Measurements from ENCODE around the gene PCOLCE2. TPM values are rescaled to one million over a fixed set of nuclear protein-coding genes. Genes with fewer than 3 reads are reported as not detected.

The PCOLCE2 gene
- 0.38 and 1.1 TPM in 2 replicates for total RNA-seq

GRCh38 chr3:142888481-142889211 lies at the start of gene PCOLCE2:
TSS of gene PCOLCE2 (minus strand) at chr3:142889083. CDS start at chr3:142888896, 187 bp downstream.
- H3K36me3 ChIP-seq (ENCODE audit: control insufficient read depth, insufficient read depth, low read length) = no peaks in the 10 kb centered on the region
- peaks cover 7% of the 10 kb centered on the region for H3K27me3 ChIP-seq (ENCODE audit: control insufficient read depth, insufficient read depth, low read length)
- TF ChIP-seq CTCF (IDR thresholded peaks at IDR 0.05; ENCODE audit: insufficient read depth, low read length, severe bottlenecking) = no peak
- FAIRE-seq = no peak
- no peak for DNase-seq (ENCODE audit: low read depth)
- peak within 1 kb of the TSS; percentile 38 for H3K4me3 ChIP-seq (ENCODE audit: low read depth, low read length)

GRCh38 chr3:142935963-142936362 lies 47.1 kb upstream of the PCOLCE2 start:
- TF ChIP-seq CTCF (IDR thresholded peaks at IDR 0.05; ENCODE audit: insufficient read depth, low read length, severe bottlenecking) = no peak
- H3K36me3 ChIP-seq (ENCODE audit: control insufficient read depth, insufficient read depth, low read length) = no peaks in the 10 kb centered on the region
- DNase-seq (ENCODE audit: low read depth) (no peak), FAIRE-seq (peak; percentile 68)
- no peaks in the 10 kb centered on the region for H3K27me3 ChIP-seq (ENCODE audit: control insufficient read depth, insufficient read depth, low read length)
- no peak overlapping the region for H3K4me3 ChIP-seq (ENCODE audit: low read depth, low read length)

GRCh38 chr3:142934887-142935269 lies 46.0 kb upstream of the PCOLCE2 start:
- no peaks in the 10 kb centered on the region for H3K27me3 ChIP-seq (ENCODE audit: control insufficient read depth, insufficient read depth, low read length)
- FAIRE-seq (no peak), DNase-seq (ENCODE audit: low read depth) (no peak)
- H3K4me3 ChIP-seq (ENCODE audit: low read depth, low read length) = no peak overlapping the region
- no peaks in the 10 kb centered on the region for H3K36me3 ChIP-seq (ENCODE audit: control insufficient read depth, insufficient read depth, low read length)
- no peak for TF ChIP-seq CTCF (IDR thresholded peaks at IDR 0.05; ENCODE audit: insufficient read depth, low read length, severe bottlenecking)

- no peaks in the 10 kb centered on the region for H3K36me3 ChIP-seq (ENCODE audit: control insufficient read depth, insufficient read depth, low read length)
- H3K4me3 ChIP-seq (ENCODE audit: low read depth, low read length) = no peak overlapping the region
- FAIRE-seq (no peak), DNase-seq (ENCODE audit: low read depth) (no peak)
- no peaks in the 10 kb centered on the region for H3K27me3 ChIP-seq (ENCODE audit: control insufficient read depth, insufficient read depth, low read length)
- TF ChIP-seq CTCF (IDR thresholded peaks at IDR 0.05; ENCODE audit: insufficient read depth, low read length, severe bottlenecking) = no peak
Measured at GRCh38 chr3:142934128-142934886, 45.4 kb upstream of the PCOLCE2 start.

- DNase-seq (ENCODE audit: low read depth) = peak; percentile 52
- no peak for FAIRE-seq
- Histone ChIP-seq H3K36me3 (ENCODE audit: control insufficient read depth, insufficient read depth, low read length) (no peaks in the 10 kb centered on the region), H3K4me3 (ENCODE audit: low read depth, low read length) (no peak overlapping the region), H3K27me3 (ENCODE audit: control insufficient read depth, insufficient read depth, low read length) (no peaks in the 10 kb centered on the region)
- TF ChIP-seq CTCF (IDR thresholded peaks at IDR 0.05; ENCODE audit: insufficient read depth, low read length, severe bottlenecking) = peak; percentile 5
Measured at GRCh38 chr3:142931222-142931621, 42.3 kb upstream of the PCOLCE2 start.

Data from bronchial epithelial cell (primary cell).